CD4-positive, alpha-beta T cell treated with Interleukin-4 for 4 hours (primary cell): ENCODE results near the gene SERF2.
"Not testable (repeated sequence)": the region's sequence is repeated elsewhere in the genome, so short reads cannot be mapped to it uniquely, and the experiment has no call there.

ENCODE experiments used
- DNase-seq: peaks from one replicate; pipeline ENCODE4 v3.0.0-alpha.2; 2020

SERF2 gene

DNA sequence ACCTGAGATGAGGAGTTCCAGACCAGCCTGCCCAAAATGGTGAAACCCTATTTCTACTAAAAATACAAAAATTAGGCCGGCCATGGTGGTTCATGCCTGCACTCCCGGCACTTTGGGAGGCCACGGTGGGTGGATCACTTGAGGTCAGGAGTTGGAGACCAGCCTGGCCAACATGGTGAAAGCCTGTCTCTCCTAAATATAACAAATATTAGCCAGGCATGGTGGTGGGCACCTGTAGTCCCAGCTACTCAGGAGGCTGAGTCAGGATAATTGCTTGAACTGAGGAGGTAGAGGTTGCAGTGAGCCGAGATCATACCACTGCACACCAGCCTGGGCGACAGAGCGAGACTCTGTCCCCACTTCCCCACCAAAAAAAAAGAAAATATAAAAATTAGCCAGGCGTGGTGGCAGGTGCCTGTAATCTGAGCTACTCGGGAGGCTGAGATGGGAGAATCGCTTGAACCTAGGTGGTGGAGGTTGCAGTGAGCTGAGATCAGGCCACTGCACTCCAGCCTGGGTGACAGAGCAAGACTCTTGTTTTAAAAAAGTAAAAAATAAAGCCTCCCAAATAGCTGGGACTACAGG, 38.7 kb downstream of the SERF2 start:
- DNase-seq = not testable (repeated sequence)

DNA sequence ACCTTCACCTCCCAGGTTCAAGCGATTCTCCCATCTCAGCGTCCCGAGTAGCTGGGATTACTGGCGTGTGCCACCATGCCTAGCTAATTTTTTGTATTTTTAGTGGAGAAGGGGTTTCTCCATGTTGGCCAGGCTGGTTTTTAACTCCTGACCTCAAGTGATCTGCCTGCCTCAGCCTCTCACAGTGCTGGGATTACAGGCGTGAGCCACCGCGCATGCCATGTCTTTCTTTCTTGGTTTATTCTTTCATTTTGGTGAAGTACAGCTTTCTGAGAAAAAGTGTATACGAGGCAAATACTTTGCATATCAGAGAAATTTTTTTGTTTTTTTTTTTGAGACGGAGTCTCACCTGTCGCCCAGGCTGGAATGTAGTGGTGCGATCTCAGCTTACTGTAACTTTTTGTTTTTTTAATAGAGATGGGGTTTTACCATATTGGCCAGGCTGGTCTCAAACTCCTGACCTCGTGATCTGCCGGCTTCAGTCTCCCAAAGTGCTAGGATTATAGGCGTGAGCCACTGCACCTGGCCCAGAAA, 39.5 kb downstream of the SERF2 start:
- not testable (repeated sequence) for DNase-seq

DNA sequence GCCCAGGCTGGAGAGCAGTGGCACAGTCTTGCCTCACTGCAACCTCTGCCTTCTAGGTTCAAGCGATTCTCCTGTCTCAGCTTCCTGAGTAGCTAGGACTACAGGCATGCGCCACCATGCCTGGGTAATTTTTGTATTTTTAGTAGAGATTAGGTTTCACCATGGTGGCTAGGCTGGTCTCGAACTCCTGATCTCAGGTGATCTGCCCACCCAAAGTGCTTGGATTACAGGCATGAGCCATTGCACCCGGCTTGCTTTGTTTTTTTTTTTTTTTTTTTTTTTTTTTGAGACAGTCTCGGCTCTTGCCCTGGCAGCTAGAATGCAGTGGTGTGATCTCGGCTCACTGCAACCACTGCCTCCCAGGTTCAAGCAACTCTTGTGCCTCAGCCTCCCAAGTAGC, 40.4 kb downstream of the SERF2 start:
- DNase-seq = not testable (repeated sequence)

GRCh38 chr15:43845421-43845820, 53.3 kb downstream of the SERF2 start:
- no peak for DNase-seq
